ENCODE measurements around the gene RABGAP1L.
"Not testable (repeated sequence)": the region's sequence is repeated elsewhere in the genome, so short reads cannot be mapped to it uniquely, and the experiment has no call there.

The RABGAP1L gene

GRCh38 chr1:174247472-174247871 lies 88.2 kb downstream of the RABGAP1L start:
- DNase-seq: no peak

- DNase-seq: no peak
Observed at GRCh38 chr1:174248041-174248440, 88.7 kb downstream of the RABGAP1L start.

- DNase-seq: not testable (repeated sequence)
Observed at GRCh38 chr1:174256386-174256785, 97.1 kb downstream of the RABGAP1L start.

- DNase-seq: peak; percentile 40
Observed at GRCh38 chr1:174258148-174258550, 98.8 kb downstream of the RABGAP1L start.

GRCh38 chr1:174262349-174263241 lies 103.3 kb downstream of the RABGAP1L start:
- DNase-seq: peak; percentile 35

- DNase-seq: peak; percentile 28
Observed at GRCh38 chr1:174265282-174265681, 106.0 kb downstream of the RABGAP1L start.

- no peak for DNase-seq
Observed at GRCh38 chr1:174266476-174266875, 107.2 kb downstream of the RABGAP1L start.

GRCh38 chr1:174266991-174267612 lies 107.8 kb downstream of the RABGAP1L start:
- DNase-seq: no peak

- no peak for DNase-seq
Observed at GRCh38 chr1:174269989-174270651, 110.8 kb downstream of the RABGAP1L start.

- no peak for DNase-seq
Observed at GRCh38 chr1:174273190-174273589, 113.9 kb downstream of the RABGAP1L start.

- no peak for DNase-seq
Observed at GRCh38 chr1:174273776-174274175, 114.5 kb downstream of the RABGAP1L start.

- no peak for DNase-seq
Observed at GRCh38 chr1:174274452-174274851, 115.1 kb downstream of the RABGAP1L start.

- no peak for DNase-seq
Observed at GRCh38 chr1:174274884-174275283, 115.6 kb downstream of the RABGAP1L start.

- no peak for DNase-seq
Observed at GRCh38 chr1:174276087-174276486, 116.8 kb downstream of the RABGAP1L start.

GRCh38 chr1:174284052-174284451 lies 124.7 kb downstream of the RABGAP1L start:
- no peak for DNase-seq

GRCh38 chr1:174286042-174286441 lies 126.7 kb downstream of the RABGAP1L start:
- DNase-seq: no peak

- no peak for DNase-seq
Observed at GRCh38 chr1:174289644-174290310, 130.5 kb downstream of the RABGAP1L start.

- DNase-seq: no peak
Observed at GRCh38 chr1:174291059-174291458, 131.7 kb downstream of the RABGAP1L start.

GRCh38 chr1:174296309-174296708 lies 137.0 kb downstream of the RABGAP1L start:
- DNase-seq: no peak

GRCh38 chr1:174297351-174297750 lies 138.0 kb downstream of the RABGAP1L start:
- DNase-seq: no peak

- no peak for DNase-seq
Observed at GRCh38 chr1:174301295-174302077, 142.2 kb downstream of the RABGAP1L start.

GRCh38 chr1:174308604-174309003 lies 149.3 kb downstream of the RABGAP1L start:
- DNase-seq: no peak

All from suppressor macrophage treated with lipopolysaccharide for 4 hours (primary cell).